Ishikawa (cell line): ENCODE data around the gene KAT6B.

Source experiments
- EGR1 ChIP-seq: IDR thresholded peaks from 2 replicates; pipeline ENCODE4 v1.6.1; 2012
- EP300 ChIP-seq: IDR thresholded peaks from 2 replicates; pipeline ENCODE4 v1.6.1; 2012; ENCODE audit warnings: borderline replicate concordance
- REST ChIP-seq: IDR thresholded peaks from 2 replicates; pipeline ENCODE4 v1.6.1; 2012; ENCODE audit warnings: low read depth, mild to moderate bottlenecking
- TAF1 ChIP-seq: IDR thresholded peaks from 2 replicates; pipeline ENCODE4 v1.6.1; 2012; ENCODE audit warnings: low read depth, mild to moderate bottlenecking

- no peak for TF ChIP-seq TAF1
- TF ChIP-seq EGR1: no peak
- no peak for TF ChIP-seq REST
- TF ChIP-seq EP300: no peak
Observed at GRCh38 chr10:74997163-74997562, 170.8 kb downstream of the KAT6B start.
